ENCODE measurements around the gene DUSP22.
"Not testable (repeated sequence)": the region's sequence is repeated elsewhere in the genome, so short reads cannot be mapped to it uniquely, and the experiment has no call there.

Gene DUSP22

GRCh38 chr6:325161-325860, 33.0 kb downstream of the DUSP22 start:
- DNase-seq (ENCODE audit: low read depth) = not testable (repeated sequence)

- DNase-seq (ENCODE audit: low read depth) = not testable (repeated sequence)
These were observed 33.8 kb downstream of the DUSP22 start for GRCh38 chr6:326066-326465.

GRCh38 chr6:326896-327537, 34.7 kb downstream of the DUSP22 start:
- no peak for DNase-seq (ENCODE audit: low read depth)

GRCh38 chr6:327538-328116, 35.3 kb downstream of the DUSP22 start:
- DNase-seq (ENCODE audit: low read depth) = no peak

DNA sequence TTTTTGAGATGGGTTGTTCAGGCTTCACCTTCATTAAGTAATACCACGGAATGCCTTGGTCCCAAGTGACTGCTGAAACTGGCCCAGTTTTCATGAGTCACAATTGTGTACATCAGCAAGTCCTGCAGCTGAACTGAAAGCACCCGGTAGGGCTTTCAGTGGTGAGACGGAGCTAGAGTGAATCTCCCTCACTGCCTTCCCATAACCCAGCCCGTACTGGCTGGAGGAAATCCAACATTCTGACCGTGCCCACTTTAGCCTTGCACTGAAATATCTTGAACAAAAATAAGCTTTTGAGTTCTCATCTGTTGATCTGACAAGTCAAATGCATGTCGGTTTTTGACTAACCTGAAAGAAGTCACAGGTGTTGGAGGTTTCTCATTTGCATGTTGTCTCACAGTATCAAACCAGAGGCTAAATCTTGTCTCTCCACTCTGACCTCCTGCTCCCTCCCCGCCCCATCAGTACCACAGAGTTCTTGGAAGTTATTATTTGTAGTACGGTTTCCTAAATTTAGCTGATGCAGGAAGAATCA, 35.9 kb downstream of the DUSP22 start:
- no peak for DNase-seq (ENCODE audit: low read depth)

GRCh38 chr6:328924-329323, 36.6 kb downstream of the DUSP22 start:
- no peak for DNase-seq (ENCODE audit: low read depth)

DNA sequence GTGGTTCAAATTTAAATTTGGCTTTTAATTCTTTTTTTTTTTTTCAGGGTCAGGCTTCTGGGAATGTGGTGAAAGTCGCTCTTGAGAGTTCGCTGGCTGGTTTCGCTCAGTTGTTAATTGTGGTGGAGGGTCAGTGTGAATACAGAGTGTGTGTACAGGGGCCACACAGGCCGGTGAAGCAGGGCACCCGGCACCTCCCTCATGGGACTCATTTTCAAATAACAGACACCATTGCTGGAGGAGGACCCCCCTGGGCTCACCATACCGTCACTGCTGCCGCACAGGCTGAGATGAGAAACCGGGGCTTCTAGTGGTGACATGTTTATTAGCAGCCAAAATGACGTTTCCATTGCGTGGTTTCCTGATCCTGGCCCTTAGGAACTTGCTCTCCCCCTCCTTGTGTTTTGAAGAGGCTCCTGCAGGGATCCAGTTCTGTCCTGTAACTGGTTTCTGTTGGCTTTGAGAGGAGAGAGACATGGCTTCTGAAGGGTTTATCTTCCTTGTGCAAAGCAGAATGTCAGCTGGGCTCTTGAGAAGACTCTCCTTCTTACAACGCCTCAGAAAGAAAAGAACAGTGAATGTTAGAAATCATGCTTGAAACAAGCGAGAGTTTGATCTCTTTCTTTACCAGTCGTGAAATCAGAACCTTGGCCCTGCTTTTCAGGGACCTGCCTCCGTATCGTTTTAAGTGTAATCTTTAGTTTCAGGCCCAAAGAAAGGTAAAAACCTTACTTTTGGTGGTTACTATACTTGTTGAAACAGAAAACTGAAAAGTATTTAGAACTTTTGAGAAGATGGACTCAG, 37.8 kb downstream of the DUSP22 start:
- DNase-seq (ENCODE audit: low read depth) = no peak

GRCh38 chr6:330948-331347, 38.7 kb downstream of the DUSP22 start:
- DNase-seq (ENCODE audit: low read depth) = no peak

GRCh38 chr6:331622-332521, 39.6 kb downstream of the DUSP22 start:
- DNase-seq (ENCODE audit: low read depth) = no peak

DNA sequence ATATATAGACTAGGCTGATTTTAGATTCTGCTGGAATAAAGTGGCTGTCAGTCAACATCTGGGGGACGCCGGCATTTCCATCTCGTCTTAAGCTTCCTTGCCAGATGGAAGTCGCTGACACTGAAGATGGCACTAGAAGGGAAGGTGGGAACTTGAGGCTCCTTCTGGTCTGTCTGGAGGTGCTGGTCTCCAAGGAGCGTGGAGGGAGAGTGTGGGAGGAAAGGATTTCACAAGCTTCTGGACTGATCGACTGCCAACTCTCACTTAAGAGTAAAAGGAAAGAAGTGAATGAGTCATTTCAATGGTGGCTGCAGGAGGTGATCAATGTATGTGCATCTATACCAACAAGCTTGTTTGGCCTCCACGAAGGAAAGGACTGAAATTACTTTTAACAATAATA, 40.4 kb downstream of the DUSP22 start:
- no peak for DNase-seq (ENCODE audit: low read depth)

GRCh38 chr6:333379-334002, 41.2 kb downstream of the DUSP22 start:
- no peak for DNase-seq (ENCODE audit: low read depth)

DNA sequence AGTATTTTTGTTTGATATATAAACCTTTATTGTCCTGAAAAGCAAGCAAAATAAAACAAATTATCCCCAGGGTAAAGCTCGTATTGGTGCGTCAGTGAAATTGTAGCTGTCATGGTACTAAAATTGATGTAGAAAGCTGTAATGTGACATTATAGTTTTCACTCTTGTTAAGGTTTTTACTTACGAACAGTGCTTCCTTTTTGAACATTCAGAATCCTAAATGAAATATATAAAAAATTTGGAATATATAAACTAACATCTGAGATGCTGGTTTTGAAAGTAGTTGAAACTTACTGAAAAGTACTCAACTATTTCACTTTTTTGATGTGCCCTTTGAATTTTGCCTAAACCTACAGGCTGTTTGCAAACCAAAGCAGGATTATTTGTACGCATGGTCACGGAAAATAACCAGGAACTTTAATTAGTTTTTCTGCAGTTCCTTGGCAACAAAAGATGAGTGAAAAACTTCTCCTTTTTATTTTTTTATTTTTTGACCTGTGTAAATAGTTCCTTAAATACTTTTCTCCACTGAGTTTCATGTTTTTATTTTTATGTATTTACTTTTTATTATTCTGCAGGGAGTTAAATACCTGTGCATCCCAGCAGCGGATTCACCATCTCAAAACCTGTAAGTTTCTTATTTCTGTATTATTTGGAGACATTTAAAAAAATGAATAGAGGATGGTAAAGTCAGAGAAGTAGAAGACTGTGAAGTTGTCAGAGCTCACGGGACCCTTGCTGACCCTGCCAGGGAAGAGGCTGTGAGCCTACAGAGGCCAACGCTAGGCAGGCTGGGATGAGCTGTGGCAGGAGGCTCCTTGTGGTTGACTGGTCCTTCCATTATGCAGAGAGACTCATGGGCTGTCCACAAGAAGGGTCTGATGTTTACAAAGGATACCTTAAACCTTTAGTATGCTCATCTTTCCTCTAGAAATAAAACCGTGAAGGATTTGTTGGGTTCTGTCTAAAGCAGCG, 42.5 kb downstream of the DUSP22 start:
- DNase-seq (ENCODE audit: low read depth) = no peak

GRCh38 chr6:335572-335971, 43.3 kb downstream of the DUSP22 start:
- DNase-seq (ENCODE audit: low read depth) = no peak

- no peak for DNase-seq (ENCODE audit: low read depth)
These were observed 44.1 kb downstream of the DUSP22 start for GRCh38 chr6:336159-337114.

DNA sequence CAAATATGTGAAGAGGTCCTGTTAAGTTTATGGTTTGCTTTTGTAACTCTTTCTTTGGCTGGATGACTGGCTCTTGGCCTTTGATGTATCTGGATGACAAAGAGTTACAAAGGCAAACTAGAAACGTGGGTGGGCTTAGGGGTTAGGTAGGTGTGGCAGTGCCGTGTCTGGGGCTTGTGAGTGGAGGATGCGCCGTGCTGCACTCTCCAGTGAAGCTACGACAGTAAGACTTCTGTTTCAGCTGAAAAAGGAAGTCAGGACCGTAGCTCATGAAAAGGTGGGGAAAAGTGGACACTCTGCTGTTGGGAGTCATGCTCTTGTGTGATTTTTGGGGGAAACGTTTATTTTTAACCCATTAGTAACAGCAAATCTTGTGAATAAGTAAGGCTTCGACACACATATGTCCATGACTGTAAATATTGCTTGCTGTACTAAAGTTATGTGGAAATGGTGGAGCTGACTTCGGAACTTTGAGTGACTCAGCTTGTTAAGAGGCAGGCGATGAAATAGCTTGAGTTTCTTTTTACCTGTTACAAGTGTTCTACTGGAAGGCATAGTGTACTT, 45.6 kb downstream of the DUSP22 start:
- no peak for DNase-seq (ENCODE audit: low read depth)

GRCh38 chr6:338815-339262, 46.6 kb downstream of the DUSP22 start:
- no peak for DNase-seq (ENCODE audit: low read depth)

- DNase-seq (ENCODE audit: low read depth) = no peak
These were observed 47.2 kb downstream of the DUSP22 start for GRCh38 chr6:339480-339879.

Data from activated T-helper 1 cell treated with Interleukin-2 at 50 U/mL for 16 hours (primary cell).